Neural crest cell (in vitro differentiated cells): ENCODE data around the gene ZBTB24. TPM values are rescaled to one million over a fixed set of nuclear protein-coding genes. Genes with fewer than 3 reads are reported as not detected.
A peak's percentile ranks its signal among the peaks of the same experiment; 100 is the strongest.

Experiments used
- DNase-seq: peaks from one replicate; pipeline ENCODE4 v3.0.0; 2021; ENCODE audit warnings: low read depth, mixed read lengths, low spot score
- H3K27ac Mint-ChIP-seq: one replicate; pipeline ENCODE4 v1.8.0; 2021; ENCODE audit warnings: mild to moderate bottlenecking, mixed read lengths; ENCODE audit not compliant: unreplicated experiment
- H3K27me3 Mint-ChIP-seq: 2 replicates; pipeline ENCODE4 v1.8.0; 2021; ENCODE audit warnings: low read depth, mild to moderate bottlenecking, mixed read lengths
- H3K36me3 Mint-ChIP-seq: 2 replicates; pipeline ENCODE4 v1.8.0; 2021; ENCODE audit warnings: low read depth, mild to moderate bottlenecking, mixed read lengths
- H3K4me1 Mint-ChIP-seq: 2 replicates; pipeline ENCODE4 v1.8.0; 2021; ENCODE audit warnings: mixed read lengths
- H3K4me3 Mint-ChIP-seq: one replicate; pipeline ENCODE4 v1.8.0; 2021; ENCODE audit warnings: mild to moderate bottlenecking, mixed read lengths
- H3K9me3 Mint-ChIP-seq: 2 replicates; pipeline ENCODE4 v1.8.0; 2021; ENCODE audit warnings: mixed read lengths
- total RNA-seq: library from RNA; stranded (reverse); gene quantifications from 2 replicates; pipeline ENCODE4 v1.2.1, GENCODE V29; 2021
- TF ChIP-seq, protein P1 (sequence below): fragments of 200-600 bp; sonication (generic); conservative IDR thresholded peaks from 2 replicates; pipeline ENCODE4 v1.5.0; 2021; ENCODE audit warnings: antibody characterized with exemption, mild to moderate bottlenecking

ZBTB24 gene
- total RNA-seq, 1 donor from 2014 or later, result 10.5 TPM

DNA sequence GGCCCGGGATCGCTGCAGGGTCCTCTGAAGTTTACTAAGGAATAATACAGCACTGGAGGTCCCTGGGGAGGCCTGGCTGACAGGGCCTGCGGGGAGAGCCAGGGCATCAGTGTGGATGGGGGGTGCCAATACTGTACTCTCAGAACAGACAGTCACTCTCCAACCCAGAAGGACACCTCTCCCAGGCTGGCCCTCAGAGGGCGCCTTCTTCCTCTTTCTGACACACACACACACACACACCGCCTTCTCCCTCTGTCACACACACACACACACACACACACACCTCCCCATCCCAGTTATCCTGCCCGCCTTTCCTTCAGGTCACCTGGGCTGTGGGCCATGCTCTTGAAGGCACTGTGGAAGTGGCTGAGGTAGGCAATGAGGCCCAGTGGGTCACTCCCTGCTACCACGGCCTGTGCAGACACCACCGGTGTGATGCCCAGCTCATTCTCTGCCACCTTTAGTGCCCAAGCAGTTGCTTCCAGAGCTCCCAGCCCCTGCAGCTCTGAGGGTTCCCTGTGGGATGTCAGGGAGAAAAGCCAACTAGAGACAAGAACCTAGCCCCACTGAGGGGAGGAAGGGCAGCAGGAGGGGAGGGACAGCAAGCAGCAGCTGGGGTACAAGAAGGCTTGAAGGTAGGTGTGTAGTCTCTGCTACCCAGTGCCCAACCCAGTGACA lies 35.0 kb downstream of the ZBTB24 start:
- no peak for DNase-seq
- H3K4me3 Mint-ChIP-seq, result no peak overlapping the region
- H3K27ac Mint-ChIP-seq, result peak overlapping the region; percentile 71
- H3K36me3 Mint-ChIP-seq, result peaks cover 5% of the 10 kb centered on the region
- H3K4me1 Mint-ChIP-seq, result peaks cover 3% of the 10 kb centered on the region
- no peaks in the 10 kb centered on the region for H3K9me3 Mint-ChIP-seq
- TF ChIP-seq, protein P1, sequence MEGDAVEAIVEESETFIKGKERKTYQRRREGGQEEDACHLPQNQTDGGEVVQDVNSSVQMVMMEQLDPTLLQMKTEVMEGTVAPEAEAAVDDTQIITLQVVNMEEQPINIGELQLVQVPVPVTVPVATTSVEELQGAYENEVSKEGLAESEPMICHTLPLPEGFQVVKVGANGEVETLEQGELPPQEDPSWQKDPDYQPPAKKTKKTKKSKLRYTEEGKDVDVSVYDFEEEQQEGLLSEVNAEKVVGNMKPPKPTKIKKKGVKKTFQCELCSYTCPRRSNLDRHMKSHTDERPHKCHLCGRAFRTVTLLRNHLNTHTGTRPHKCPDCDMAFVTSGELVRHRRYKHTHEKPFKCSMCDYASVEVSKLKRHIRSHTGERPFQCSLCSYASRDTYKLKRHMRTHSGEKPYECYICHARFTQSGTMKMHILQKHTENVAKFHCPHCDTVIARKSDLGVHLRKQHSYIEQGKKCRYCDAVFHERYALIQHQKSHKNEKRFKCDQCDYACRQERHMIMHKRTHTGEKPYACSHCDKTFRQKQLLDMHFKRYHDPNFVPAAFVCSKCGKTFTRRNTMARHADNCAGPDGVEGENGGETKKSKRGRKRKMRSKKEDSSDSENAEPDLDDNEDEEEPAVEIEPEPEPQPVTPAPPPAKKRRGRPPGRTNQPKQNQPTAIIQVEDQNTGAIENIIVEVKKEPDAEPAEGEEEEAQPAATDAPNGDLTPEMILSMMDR, result no peak
- no peaks in the 10 kb centered on the region for H3K27me3 Mint-ChIP-seq

GRCh38 chr6:109447087-109447486 lies 35.9 kb downstream of the ZBTB24 start:
- H3K27ac Mint-ChIP-seq, result no peak overlapping the region
- DNase-seq, result no peak
- H3K4me3 Mint-ChIP-seq, result peak overlapping the region; percentile 44
- H3K9me3 Mint-ChIP-seq, result no peaks in the 10 kb centered on the region
- peaks cover 5% of the 10 kb centered on the region for H3K36me3 Mint-ChIP-seq
- TF ChIP-seq, protein P1, result no peak
- no peaks in the 10 kb centered on the region for H3K27me3 Mint-ChIP-seq
- peaks cover 3% of the 10 kb centered on the region for H3K4me1 Mint-ChIP-seq

DNA sequence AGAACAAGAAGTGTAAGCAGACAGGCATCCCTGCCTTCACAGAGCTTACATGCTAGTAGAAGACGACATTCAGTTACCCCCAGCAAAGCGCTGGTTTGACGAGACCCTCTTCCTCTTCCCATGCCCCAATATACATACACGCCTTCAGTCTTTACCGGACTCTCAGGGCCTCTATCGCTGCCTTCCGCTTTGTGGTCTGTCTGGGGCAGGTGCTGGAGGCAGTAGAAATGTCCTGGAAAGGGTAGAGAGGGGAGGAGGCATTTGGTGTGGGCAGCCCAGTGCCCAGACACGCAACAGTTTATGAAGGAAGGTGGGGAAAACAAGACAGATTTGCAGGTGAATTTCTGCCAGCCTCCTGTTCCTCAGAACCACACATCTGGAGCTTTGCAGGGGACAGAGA lies 36.5 kb downstream of the ZBTB24 start:
- H3K9me3 Mint-ChIP-seq, result no peaks in the 10 kb centered on the region
- H3K27ac Mint-ChIP-seq, result peak overlapping the region; percentile 62
- no peaks in the 10 kb centered on the region for H3K27me3 Mint-ChIP-seq
- TF ChIP-seq, protein P1, result no peak
- H3K4me3 Mint-ChIP-seq, result peak overlapping the region; percentile 44
- peaks cover 5% of the 10 kb centered on the region for H3K4me1 Mint-ChIP-seq
- H3K36me3 Mint-ChIP-seq, result peaks cover 5% of the 10 kb centered on the region
- no peak for DNase-seq

- no peak for DNase-seq
- Mint-ChIP-seq H3K27ac (peak overlapping the region; percentile 67), H3K36me3 (peaks cover 5% of the 10 kb centered on the region), H3K4me1 (peaks cover 10% of the 10 kb centered on the region), H3K9me3 (no peaks in the 10 kb centered on the region), H3K4me3 (no peak overlapping the region), H3K27me3 (no peaks in the 10 kb centered on the region)
- TF ChIP-seq, protein P1, result no peak
Measured at GRCh38 chr6:109446072-109446471, 36.9 kb downstream of the ZBTB24 start.

GRCh38 chr6:109445382-109445781 lies 37.6 kb downstream of the ZBTB24 start:
- Mint-ChIP-seq H3K9me3 (no peaks in the 10 kb centered on the region), H3K27ac (no peak overlapping the region), H3K4me1 (peaks cover 11% of the 10 kb centered on the region), H3K27me3 (no peaks in the 10 kb centered on the region), H3K36me3 (peaks cover 5% of the 10 kb centered on the region), H3K4me3 (peak overlapping the region; percentile 62)
- TF ChIP-seq, protein P1, result peak; percentile 14
- no peak for DNase-seq
